NCI-H187 treated with DMSO at 0.1 percent for 48 hours (cell line): ENCODE results near the gene IL7R.
"Not testable (repeated sequence)": the region's sequence is repeated elsewhere in the genome, so short reads cannot be mapped to it uniquely, and the experiment has no call there.

Source experiments
- DNase-seq: peaks from one replicate; lab custom pipeline; 2025; lab: John Stamatoyannopoulos, UW

The IL7R gene

DNA sequence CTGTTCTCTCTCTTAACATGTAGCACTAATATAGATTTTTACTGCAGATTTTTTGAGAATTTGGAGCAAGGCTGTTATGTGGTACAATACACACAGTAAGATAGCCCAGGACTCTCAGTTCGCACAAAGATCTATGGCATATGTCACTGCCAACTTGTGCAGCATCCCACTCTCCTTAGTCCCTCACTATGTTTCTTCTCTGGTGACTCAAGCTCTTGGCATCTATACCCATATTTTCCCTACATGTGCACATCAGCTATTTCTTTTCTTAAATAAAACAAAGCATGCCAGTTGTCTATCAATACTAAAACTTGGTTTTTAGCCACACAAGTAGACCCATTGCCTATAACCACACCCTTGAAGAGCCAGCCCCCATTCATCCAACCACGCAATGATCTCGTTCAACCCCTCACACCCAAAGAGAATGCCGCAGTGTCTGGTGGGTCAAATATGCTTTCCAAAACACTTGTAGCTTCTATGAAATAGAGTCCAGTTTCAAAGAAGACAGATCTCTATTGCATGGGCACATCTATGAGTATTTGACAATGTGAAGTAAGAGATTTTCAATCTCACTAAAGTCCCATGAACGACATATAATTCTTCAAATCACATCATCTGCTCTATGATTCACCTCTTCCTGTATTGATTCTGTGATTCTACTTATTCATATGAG lies 18.2 kb upstream of the IL7R start:
- no peak for DNase-seq

DNA sequence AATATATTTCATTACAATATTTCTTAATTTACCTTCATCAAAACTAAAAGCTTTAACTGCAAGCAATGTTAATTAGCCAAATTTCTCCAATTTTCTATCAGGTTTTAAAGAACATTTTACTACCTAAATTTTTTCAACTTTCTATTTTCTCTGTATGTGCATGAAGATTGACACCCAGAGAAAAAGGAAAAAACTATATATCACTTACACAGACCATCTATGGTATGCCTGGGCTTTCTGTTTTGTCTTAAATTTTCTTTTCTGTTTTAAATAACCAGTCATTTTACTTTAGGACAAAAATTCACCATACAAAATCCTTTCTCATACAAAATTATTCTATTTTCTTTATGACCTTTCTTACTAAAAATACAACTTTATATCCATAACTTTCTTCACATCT lies 13.8 kb upstream of the IL7R start:
- no peak for DNase-seq

DNA sequence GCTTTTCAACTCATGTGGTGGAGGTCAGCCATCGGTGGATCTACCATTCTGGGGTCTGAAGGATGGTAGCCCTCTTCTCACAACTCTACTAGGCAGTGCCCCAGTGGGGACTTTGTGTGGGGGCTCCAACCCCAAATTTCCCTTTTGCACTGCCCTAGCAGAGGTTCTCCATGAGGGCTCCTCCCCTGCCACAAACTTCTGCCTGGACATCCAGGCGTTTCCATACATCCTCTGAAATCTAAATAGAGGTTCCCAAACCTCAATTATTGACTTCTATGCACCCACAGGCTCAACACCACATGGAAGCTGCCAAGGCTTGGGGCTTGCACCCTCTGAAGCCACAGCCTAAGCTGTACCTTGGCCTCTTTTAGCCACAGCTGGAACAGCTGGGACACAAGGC lies 11.2 kb upstream of the IL7R start:
- DNase-seq: not testable (repeated sequence)

DNA sequence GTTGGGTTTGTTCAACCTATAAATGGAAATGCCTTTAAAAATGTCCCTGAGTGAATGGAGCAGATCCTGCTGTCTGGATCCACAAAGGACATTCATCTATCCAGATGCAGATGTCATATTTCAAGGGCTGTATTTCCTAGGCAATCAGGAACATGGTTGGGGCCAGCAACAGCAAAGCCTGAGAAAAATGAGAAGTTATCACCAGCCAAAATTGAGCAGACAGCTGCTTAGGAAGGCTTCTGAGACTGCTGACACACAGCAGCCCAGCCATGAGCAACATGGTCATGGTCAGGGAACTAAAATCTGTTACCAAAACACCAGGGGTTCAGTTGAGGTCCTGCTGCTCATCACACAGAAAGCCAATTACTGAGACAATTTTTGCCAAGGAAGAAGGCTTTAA lies 9.2 kb upstream of the IL7R start:
- no peak for DNase-seq

DNA sequence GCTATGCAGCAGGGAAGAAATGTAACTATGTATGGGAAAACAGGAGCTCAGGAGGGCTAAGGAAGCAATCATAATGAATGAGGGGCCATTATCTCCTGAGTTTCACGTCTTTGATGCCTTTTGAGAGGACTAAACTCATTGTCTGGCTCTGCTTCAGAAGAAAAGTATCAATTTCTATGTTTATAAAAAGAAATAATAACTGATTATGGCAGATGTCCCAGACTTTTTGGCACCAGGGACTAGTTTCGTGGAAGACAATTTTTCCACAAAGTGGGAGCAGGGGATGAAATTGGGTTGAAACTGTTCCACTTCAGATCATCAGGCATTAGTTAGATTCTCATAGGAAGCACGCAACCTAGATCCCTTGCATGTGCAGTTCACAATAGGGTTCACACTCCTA lies 8.7 kb upstream of the IL7R start:
- DNase-seq: no peak

DNA sequence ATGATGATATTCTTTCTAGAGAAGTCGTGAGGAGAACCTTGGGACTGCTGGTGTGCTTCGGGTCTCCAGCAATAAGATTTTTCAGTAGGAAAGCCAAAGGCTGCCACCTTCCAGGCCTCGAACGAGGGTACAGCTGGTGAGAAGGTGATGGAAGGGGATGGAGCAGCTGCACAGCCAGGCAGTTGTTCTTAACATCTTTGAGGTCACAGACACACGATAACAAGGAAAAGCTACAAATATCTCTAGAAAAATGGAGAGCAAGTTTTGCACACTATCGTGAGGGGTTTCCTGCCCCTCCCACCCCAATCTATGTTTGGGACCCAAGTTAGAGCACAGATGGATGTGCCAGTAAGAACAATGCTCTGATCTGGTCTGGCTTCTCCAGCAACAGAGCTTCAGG lies 6.8 kb upstream of the IL7R start:
- DNase-seq: no peak

DNA sequence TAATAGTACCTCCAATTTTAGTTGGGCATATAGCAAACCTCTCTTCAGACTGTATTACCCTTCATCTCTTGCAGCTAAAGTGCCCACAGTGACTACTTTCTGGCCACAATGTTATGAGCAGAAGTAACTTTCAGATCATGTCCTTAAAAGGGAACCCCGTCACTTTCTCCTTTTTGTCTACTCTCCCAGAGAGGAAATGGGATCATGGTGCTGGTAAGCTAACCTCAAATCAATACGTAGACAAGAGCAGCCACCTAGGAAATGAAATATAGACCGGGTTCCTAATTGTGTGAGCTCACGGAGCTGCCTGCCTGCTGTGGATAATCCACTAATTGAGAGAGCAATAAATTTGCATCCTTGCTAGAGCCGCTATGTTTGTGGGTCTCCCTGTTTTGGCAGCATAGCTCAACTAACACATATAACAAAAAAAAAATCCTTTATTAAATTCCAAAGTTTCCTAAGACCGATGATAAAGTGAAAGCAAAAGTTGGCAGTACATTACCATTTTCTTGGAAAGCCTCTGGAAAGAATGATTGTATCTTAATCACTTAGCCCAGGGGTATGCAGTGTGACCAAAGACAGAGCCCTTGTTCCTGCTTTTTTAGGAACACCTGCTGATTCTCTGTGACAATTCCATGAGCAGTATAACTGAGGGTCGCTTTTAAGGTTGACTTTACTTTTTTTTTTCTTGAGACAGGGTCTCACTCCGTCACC lies 5.6 kb upstream of the IL7R start:
- no peak for DNase-seq

DNA sequence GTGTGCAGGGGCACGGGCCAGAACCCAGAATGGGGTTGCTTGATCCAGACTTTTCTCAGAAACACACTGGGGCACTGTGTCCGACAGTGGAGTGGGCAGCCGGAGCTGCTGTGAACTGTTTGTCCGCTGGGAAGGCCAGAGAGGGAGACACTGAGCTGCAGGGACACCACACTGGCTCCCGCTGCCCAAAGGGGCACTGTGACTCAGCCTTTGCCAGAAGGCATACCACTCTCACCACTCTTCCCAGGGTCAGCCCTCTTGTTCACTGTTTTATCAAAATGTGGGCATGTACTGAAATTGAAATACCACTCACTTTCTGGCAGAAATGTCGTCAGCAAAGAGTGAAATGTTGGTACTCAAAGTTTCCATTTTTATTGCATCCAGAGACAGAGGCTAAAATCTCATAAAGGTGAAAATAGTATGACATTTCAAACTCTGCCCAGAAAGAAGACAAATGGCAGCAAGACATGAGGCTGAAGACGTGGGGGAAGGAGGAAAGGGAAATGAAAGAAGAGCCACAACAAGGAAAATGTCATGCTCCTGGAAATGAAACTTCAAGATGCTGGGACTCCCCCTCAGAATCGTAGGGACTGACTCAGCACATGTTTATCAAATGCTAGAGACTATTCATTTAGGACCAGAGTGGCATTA lies 4.5 kb upstream of the IL7R start:
- DNase-seq: no peak

DNA sequence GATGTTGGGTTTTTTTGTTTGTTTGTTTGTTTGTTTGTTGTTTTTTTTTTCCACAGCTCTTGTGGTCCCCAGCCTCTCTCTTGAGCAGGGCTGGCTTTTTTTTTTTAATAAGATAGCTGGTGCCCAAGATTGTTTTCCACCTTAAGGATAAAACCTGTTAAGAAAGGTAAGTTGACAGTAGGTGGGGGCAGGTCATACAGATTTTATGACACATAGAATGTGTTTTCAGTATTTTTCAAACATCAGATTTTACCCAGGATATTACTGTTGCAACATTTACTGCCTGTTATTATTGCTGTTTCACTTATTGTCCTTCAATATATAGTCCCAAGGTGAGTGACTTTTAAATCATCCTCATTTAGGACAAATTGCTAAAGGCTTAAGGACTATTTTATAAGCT lies 3.9 kb upstream of the IL7R start:
- no peak for DNase-seq

DNA sequence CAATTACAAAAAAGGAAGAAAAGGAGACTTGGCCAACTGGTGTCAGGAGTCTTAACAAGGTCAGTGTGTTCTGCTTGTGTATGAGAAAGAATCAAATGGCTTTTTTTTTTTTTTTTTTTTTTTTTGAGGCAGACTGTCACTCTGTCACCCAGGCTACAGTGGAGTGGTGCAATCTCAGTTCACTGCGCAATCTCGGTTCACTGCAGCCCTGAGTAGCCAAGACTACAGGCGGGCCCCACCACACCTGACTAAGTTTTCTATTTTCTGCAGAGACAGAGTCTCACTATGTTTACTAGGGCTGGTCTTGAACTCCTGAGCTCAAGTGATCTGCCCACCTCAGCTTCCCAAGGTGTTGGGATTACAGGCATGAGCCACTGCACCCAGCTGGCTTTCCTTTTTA lies 3.1 kb upstream of the IL7R start:
- no peak for DNase-seq

DNA sequence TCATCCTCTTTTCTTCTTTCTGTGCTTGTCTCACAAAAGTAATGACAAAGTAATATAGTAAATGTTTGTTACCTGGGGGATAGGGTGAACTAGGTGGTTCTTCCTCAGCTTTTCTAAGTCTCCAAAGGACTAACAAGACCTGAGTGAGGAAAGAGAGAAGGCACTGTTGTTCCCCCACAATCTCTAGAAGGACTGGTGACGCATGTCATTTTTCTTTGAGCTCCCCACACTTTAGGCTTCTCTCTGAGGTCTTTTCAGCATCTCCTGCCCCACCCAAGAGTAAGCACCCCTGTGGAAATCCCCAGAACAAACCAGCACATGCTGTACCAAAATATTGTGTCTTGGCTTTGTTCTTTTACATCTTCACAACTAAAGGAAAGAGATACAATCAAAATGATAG lies 2.4 kb upstream of the IL7R start:
- no peak for DNase-seq

DNA sequence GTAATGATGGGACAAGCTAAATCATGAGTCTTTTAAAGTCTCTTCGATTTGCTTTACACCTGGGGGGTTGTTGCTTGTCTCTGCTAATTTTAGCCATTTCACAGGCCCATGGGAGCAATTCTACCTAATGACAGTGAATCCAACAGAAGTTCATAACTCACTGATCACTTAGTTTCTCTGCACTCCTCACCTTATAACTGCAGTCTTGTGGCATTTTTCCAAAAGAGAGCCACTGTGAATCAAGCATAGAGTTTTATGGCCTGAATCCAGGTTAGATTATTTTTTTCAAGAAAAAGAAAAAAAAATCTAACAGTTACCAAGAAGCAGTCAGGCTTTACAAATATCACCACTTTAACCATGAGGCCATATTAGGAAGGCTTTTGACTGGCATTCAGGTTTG lies 1.5 kb upstream of the IL7R start:
- DNase-seq: no peak

DNA sequence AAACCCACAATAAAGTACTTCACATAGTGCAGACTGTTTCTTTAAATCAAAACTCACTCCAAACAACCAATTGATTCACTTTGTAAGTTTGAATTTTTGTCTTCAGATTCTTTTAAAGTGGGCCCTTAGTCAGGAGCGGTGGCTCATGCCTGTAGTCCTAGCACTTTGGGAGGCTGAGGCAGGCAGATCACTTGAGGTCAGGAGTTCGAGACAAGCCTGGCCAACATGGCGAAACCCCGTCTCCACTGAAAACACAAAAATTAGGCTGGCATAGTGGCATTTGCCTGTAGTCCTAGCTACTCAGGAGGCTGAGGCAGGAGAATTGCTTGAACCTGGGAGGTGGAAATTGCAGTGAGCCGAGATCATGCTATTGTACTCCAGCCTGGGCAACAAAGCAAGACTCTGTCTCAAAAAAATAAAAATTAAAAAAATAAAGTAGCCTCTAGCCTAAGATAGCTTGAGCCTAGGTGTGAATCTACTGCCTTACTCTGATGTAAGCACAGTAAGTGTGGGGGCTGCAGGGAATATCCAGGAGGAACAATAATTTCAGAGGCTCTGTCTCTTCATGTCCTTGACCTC lies 416 bp upstream of the IL7R start:
- not testable (repeated sequence) for DNase-seq

DNA sequence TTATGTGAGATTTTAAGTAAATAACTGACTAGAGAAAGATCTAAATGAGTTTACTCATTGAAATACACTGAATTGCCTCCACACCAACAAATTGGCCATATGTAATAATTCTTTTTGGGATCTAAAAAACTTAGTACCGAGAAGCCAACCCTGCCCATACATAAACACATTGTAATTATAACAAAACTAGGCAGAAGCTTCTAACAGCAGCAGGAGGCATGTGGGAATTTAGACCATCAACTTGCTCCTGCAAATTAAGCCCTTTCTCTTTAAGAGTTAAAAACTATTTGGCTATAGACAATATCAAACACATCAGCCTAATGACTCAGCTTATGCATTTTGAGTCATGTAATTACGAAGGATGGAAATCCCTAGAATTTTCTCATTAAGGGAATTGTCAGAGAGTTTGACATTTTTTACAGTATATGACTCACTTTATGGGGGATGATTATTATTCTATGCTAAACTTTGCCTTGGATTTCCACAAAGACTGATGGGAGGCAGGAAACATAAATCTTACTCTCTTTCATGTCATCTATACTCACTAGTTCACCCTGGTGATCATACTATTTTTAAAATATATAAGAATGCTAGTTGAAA lies 1.0 kb downstream of the IL7R start:
- no peak for DNase-seq

DNA sequence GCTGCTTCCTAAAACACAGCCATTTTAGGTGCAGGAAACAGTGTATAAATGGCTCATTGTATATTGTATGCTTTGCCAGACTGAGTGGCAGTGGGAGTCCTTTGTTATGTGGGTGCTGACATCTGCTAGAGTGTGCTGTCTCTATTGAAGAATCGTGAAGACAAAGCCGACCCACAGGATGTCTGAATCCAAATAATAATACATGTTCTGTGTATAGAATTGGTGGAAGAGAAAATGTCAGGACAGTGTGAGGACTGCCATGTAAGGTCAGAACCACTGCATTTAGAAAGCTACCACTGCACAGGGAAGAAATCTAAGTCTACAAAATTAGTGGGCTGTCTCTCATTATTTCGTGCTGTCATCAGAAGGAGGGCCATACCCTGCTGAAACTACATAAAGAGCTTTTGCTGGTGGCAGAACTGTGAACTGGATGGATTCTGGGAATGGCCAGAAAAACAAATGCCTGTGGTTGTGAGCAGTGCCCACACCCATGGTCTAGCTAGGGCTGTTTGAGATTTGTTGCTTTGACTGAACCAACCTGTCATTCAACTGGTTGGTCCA lies 2.5 kb downstream of the IL7R start:
- no peak for DNase-seq

DNA sequence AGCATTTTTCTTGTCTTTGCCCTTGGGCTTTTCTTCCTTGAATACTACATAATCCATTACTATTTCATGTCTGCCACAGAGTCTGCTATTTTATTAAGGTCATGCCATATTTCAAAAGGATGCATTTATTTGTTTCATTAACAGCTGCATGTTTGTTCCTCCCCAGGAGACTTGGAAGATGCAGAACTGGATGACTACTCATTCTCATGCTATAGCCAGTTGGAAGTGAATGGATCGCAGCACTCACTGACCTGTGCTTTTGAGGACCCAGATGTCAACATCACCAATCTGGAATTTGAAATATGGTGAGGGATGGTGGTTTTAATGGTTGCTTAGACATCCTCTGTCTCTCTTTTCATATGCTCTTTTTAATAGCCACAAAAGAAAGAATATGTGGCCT lies 4.0 kb downstream of the IL7R start:
- DNase-seq: no peak

DNA sequence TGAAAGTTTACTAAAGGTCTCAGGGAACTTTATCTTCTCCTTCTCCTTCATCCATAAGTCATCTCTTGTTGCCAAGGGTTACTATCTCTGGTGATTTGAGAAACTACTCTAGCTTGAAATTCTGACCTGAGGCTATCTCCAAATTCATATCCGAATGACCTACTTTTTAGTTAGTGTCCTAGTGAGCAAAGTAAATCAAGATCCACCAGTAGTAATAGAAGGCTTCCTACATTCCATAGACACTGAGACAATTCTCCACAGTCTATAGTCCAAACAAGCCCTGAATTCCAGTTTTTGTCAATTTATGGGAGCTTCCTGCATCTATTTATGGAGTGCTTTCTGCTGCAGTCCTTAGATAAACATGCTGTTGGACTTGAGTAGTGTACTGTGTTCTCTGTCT lies 5.0 kb downstream of the IL7R start:
- DNase-seq: no peak

DNA sequence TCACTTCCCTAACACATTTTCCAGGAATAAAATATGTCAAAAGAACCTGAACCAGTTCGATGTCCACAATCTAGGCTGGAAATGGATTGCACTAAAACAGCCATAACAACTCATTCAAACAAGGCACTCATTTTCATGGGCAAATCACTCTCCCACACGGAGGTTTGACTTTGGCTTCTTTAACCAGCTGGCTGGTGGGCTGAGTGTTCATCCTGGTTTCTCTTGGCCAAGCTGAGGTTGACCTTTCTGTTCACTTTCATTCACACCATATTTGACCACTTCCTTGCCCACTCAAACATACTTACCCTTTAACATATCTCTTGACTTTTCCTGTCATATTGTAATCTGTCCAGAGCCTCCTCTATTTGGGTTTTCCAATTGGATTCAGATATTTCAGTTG lies 5.4 kb downstream of the IL7R start:
- no peak for DNase-seq

DNA sequence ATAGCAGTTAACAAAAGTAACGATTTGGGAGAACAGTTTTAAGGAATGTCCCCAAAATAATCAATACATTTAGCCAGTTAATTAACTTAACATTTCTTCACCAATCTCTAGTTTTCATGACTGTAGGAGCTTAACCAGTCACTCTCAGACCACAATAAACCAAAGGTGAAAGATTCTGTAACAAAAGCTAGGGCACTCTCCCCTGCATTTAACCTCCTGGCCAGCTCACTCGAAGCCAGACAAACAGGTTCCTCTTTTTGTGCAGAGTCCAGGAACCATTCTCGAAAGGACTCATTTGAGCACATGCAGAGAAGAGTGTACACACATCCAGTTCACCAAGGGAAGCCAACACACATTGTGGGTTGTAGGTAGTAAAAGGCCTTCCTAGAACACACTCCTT lies 6.5 kb downstream of the IL7R start:
- no peak for DNase-seq

DNA sequence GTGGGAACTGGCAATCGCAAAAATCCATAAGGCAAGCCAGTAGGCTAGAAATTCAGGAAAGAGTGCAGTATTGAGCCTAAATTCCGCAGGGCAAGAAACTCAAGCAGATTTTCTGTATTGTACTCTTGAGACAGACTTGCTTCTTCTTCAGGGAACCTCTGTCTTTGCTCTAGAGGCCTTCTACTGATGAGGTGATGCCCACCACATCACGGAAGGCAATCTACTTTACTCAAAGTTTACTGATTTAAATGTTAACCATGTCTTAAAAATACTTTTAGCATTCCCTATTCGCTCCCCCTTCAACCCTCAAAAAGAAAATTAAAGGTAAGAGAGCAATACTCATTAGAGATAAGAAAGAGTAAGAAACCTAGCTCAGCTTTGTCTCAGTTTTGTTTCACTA lies 11.3 kb downstream of the IL7R start:
- no peak for DNase-seq

DNA sequence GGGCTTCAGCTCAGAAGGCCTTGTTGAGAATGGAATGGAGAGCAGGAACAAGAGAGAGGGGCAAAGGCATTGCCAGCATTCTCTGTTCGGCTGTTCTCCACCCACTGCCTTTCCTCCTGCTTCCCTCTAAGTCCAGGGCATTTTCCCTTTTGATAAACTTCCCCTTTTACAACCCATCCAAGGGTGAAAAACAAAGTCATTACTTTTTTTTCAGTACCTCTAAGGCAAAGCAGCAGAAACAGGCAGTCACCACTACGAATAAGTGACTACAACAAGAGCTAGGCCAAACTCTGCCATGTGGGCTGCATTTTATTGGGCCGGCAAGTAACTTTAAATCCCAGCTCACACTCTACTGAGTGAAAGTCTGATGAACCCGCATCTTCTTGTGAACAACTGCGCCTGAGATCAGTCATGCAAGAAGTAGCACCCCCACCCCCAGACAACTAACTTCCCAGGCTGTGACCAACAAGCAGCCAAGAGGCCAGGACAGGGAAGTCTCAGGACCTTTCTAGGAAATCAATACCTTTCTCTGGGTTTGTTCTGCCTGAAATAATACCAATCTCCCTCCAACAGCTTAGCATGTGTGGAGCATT lies 13.1 kb downstream of the IL7R start:
- no peak for DNase-seq

DNA sequence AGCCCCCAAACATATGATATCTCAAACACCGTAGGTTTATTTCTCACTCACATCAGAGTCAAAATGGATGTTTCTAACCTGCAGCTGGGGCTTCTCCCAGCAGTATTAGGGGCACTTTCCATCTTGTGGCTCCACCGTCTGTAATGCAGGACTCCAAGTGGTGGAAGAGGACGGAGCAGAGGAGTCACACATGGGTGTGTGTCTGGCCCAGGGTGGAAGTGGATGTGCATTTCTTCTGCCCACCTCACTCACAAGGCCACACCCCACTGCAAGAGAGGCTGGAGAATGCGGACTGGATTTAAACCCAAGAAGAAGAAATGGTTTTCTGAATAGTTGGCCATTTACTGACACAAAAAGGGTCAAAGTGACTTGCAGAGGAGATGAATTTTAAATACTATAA lies 13.9 kb downstream of the IL7R start:
- no peak for DNase-seq
